HEK293T (cell line): ENCODE data around the gene SCGB1C1.

Experiments
- ARNT ChIP-seq: fragments of 450-650 bp; IDR thresholded peaks from 2 replicates; pipeline ENCODE4 v1.6.1; 2017; ENCODE audit warnings: mild to moderate bottlenecking
- BHLHE40 ChIP-seq: fragments of 450-650 bp; IDR thresholded peaks from 2 replicates; pipeline ENCODE4 v1.6.1; 2016; ENCODE audit warnings: mild to moderate bottlenecking, moderate library complexity, borderline replicate concordance
- FOXA1 ChIP-seq: fragments of 450-650 bp; IDR thresholded peaks from 2 replicates; pipeline ENCODE4 v1.6.1; 2016; ENCODE audit warnings: mild to moderate bottlenecking
- SP1 ChIP-seq: fragments of 450-650 bp; IDR thresholded peaks from 2 replicates; pipeline ENCODE4 v1.6.1; 2017
- ZNF384 ChIP-seq: fragments of 450-650 bp; IDR thresholded peaks from 2 replicates; pipeline ENCODE4 v1.6.1; 2016

GRCh38 chr11:198236-198806 is 5.4 kb downstream of the SCGB1C1 start:
- TF ChIP-seq BHLHE40 (no peak), ZNF384 (no peak), FOXA1 (no peak), ARNT (no peak), SP1 (no peak)
